Activated CD4-positive, CD25-positive, alpha-beta regulatory T cell treated with anti-CD3 and anti-CD28 coated beads, Interleukin-2, amount 50 U/mL, for 72 hours (primary cell): ENCODE results near the gene CPM.
"Not testable (repeated sequence)": the region's sequence is repeated elsewhere in the genome, so short reads cannot be mapped to it uniquely, and the experiment has no call there.

ENCODE experiments used
- DNase-seq: peaks from one replicate; pipeline ENCODE4 v3.0.0; 2021

The CPM gene

GRCh38 chr12:68876461-68876860, 56.5 kb downstream of the CPM start:
- DNase-seq: no peak

- no peak for DNase-seq
Observed at GRCh38 chr12:68873316-68873715, 59.7 kb downstream of the CPM start.

GRCh38 chr12:68871921-68872320, 61.0 kb downstream of the CPM start:
- no peak for DNase-seq

- no peak for DNase-seq
Observed at GRCh38 chr12:68871396-68871795, 61.6 kb downstream of the CPM start.

GRCh38 chr12:68870443-68870842, 62.5 kb downstream of the CPM start:
- no peak for DNase-seq

GRCh38 chr12:68870011-68870410, 63.0 kb downstream of the CPM start:
- DNase-seq: no peak

- DNase-seq: no peak
Observed at GRCh38 chr12:68868043-68868790, 64.8 kb downstream of the CPM start.

GRCh38 chr12:68867606-68868005, 65.4 kb downstream of the CPM start:
- DNase-seq: no peak

- no peak for DNase-seq
Observed at GRCh38 chr12:68866950-68867349, 66.0 kb downstream of the CPM start.

GRCh38 chr12:68865399-68866164, 67.4 kb downstream of the CPM start:
- no peak for DNase-seq

GRCh38 chr12:68864604-68865003, 68.4 kb downstream of the CPM start:
- DNase-seq: no peak

- not testable (repeated sequence) for DNase-seq
Observed at GRCh38 chr12:68863886-68864454, 69.0 kb downstream of the CPM start.

GRCh38 chr12:68863109-68863770, 69.7 kb downstream of the CPM start:
- DNase-seq: no peak

GRCh38 chr12:68861890-68862289, 71.1 kb downstream of the CPM start:
- no peak for DNase-seq

- no peak for DNase-seq
Observed at GRCh38 chr12:68856510-68856909, 76.5 kb downstream of the CPM start.

GRCh38 chr12:68855771-68856170, 77.2 kb downstream of the CPM start:
- no peak for DNase-seq

GRCh38 chr12:68855111-68855510, 77.9 kb downstream of the CPM start:
- DNase-seq: no peak

GRCh38 chr12:68854554-68854953, 78.4 kb downstream of the CPM start:
- no peak for DNase-seq

GRCh38 chr12:68854078-68854468, 78.9 kb downstream of the CPM start:
- DNase-seq: no peak

- no peak for DNase-seq
Observed at GRCh38 chr12:68853396-68854077, 79.4 kb downstream of the CPM start.

- no peak for DNase-seq
Observed at GRCh38 chr12:68851592-68852306, 81.2 kb downstream of the CPM start.

- DNase-seq: no peak
Observed at GRCh38 chr12:68850390-68850789, 82.6 kb downstream of the CPM start.
